Body of pancreas (tissue), 4 donors: ENCODE results near the gene KIAA1210. TPM values are rescaled to one million over a fixed set of nuclear protein-coding genes. Genes with fewer than 3 reads are reported as not detected.

Source experiments
- ATAC-seq: fragments of 150-250 bp; one replicate; pipeline ENCODE4 v1.9.1; 2016
- DNase-seq, 4 donors: peaks; one replicate each; pipeline ENCODE4 v3.0.0-alpha.2; 2019
- H3K27ac ChIP-seq, 4 donors: fragments of 200-600 bp; sonication (generic); 1 replicate in 3 of 4; 2 replicates in 1 of 4; pipeline versions ENCODE4 v1.5.1 to v1.6.1; 2016 to 2019; ENCODE audit warnings: mild to moderate bottlenecking in 1 of 4, mixed read lengths in 1 of 4, moderate library complexity in 1 of 4
- H3K27me3 ChIP-seq, 2 donors: fragments of 200-600 bp; sonication (generic); one replicate each; pipeline ENCODE4 v1.6.0; 2016; ENCODE audit warnings: mild to moderate bottlenecking in 1 of 2
- H3K36me3 ChIP-seq, 2 donors: fragments of 200-600 bp; sonication (generic); replicated peaks in 1 of 2; 2 replicates each; pipeline ENCODE4 v1.5.1; 2016; ENCODE audit warnings: low read depth in 2 of 2; ENCODE audit not compliant: insufficient read depth in 1 of 2
- H3K4me1 ChIP-seq: fragments of 200-600 bp; sonication (generic); one replicate; pipeline ENCODE4 v1.6.0; 2016
- H3K4me3 ChIP-seq, 2 donors: fragments of 200-600 bp; sonication (generic); 1 replicate in 1 of 2; 2 replicates in 1 of 2; pipeline ENCODE4 v1.5.1; 2016 to 2019
- H3K9me3 ChIP-seq, 3 donors: fragments of 200-600 bp; sonication (generic); 1 replicate in 2 of 3; 2 replicates in 1 of 3; pipeline ENCODE4 v1.5.1; 2016
- POLR2A ChIP-seq, 3 donors: fragments of 450-650 bp; IDR thresholded peaks; one replicate each; pipeline ENCODE4 v1.6.1; 2016; ENCODE audit warnings: antibody characterized with exemption in 3 of 3, mild to moderate bottlenecking in 2 of 3
- WGBS, 2 donors: methylation state at CpG; one replicate each; pipeline ENCODE4 v1.1.5; 2017; 5-methylcytosine and 5-hydroxymethylcytosine counted together
- intact Hi-C: fragments of 100-400 bp; cut with DNase I; formaldehyde crosslinking; loops from one replicate; pipeline ENCODE4 v1.15.1; 2023
- total RNA-seq, 2 donors: library from RNA; depleted of rRNA; stranded (reverse); fragments of >200 nt; gene quantifications; one replicate each; pipeline ENCODE4 v1.1.0, GENCODE V29; 2016
- TF ChIP-seq, protein P1 (sequence below), 7 experiments: fragments of 450-650 bp in 4 of 7; fragments of 200-600 bp in 3 of 7; sonication (generic) in 3 of 7; IDR thresholded peaks; one replicate each; pipeline ENCODE4 v1.5.1; 2016 to 2019; ENCODE audit warnings: antibody characterized with exemption in 7 of 7

Gene KIAA1210
- total RNA-seq, 2 donors from 2014 or later = not detected

DNA sequence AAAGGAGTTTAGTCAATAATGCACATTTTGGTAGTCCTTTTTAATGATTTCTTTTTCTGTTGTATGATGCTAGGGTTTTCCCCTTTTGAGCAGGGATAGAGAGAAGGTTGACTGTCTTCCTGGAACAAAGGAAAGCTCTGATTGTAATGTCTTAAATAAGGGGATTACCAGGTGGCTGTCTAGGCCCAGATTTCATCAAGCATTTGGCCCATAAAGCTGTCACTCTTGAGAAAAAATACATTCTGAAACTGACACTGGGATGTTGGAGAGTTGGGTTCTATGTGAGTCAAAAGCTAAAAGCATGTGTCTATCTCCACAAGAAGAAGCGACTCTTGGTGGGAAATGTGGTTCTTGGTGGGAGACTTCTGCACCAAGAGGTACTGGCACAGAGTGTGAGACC, 26.4 kb downstream of the KIAA1210 start:
- 73 to 100% methylated on average over 1 of the region's 1 CpG for WGBS, 2 donors
- no peak for TF ChIP-seq POLR2A (IDR thresholded peaks at IDR 0.05)
- TF ChIP-seq, protein P1, sequence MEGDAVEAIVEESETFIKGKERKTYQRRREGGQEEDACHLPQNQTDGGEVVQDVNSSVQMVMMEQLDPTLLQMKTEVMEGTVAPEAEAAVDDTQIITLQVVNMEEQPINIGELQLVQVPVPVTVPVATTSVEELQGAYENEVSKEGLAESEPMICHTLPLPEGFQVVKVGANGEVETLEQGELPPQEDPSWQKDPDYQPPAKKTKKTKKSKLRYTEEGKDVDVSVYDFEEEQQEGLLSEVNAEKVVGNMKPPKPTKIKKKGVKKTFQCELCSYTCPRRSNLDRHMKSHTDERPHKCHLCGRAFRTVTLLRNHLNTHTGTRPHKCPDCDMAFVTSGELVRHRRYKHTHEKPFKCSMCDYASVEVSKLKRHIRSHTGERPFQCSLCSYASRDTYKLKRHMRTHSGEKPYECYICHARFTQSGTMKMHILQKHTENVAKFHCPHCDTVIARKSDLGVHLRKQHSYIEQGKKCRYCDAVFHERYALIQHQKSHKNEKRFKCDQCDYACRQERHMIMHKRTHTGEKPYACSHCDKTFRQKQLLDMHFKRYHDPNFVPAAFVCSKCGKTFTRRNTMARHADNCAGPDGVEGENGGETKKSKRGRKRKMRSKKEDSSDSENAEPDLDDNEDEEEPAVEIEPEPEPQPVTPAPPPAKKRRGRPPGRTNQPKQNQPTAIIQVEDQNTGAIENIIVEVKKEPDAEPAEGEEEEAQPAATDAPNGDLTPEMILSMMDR (IDR thresholded peaks at IDR 0.05) = no peak
- H3K9me3 ChIP-seq = no peaks in the 10 kb centered on the region
- no peak for DNase-seq
- no peaks in the 10 kb centered on the region for H3K36me3 ChIP-seq
- ATAC-seq = no peak
- no peaks in the 10 kb centered on the region for H3K27me3 ChIP-seq
- H3K4me1 ChIP-seq = no peaks in the 10 kb centered on the region
- no peak overlapping the region for H3K4me3 ChIP-seq
- no peak overlapping the region for H3K27ac ChIP-seq
- intact Hi-C loops = no loop called here

DNA sequence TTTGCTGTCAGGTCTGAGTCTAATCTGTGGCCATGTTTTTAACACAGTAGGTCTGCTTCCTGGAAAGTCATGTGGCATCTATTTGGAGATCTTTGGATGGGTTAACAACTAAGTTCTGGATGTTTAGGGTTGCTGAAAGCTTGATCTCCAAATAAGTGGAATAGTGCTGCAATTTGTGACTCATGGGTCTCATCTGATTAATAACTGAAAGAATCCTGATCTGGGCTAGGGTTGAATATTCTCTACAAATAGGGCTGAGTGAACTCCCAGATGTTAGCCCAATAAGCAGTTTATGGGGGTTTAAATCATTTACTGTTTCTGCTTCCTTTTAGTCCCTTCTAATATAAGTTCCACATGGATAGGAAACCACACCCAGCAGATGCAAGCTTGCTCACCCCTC, 31.7 kb downstream of the KIAA1210 start:
- no peaks in the 10 kb centered on the region for H3K9me3 ChIP-seq
- H3K27ac ChIP-seq = no peak overlapping the region
- H3K4me3 ChIP-seq = no peak overlapping the region
- TF ChIP-seq, protein P1 (IDR thresholded peaks at IDR 0.05) = no peak
- no peak for TF ChIP-seq POLR2A (IDR thresholded peaks at IDR 0.05)
- no peaks in the 10 kb centered on the region for H3K36me3 ChIP-seq
- DNase-seq = no peak
- intact Hi-C loops = no loop called here
- ATAC-seq = no peak
- no peaks in the 10 kb centered on the region for H3K27me3 ChIP-seq
- no peaks in the 10 kb centered on the region for H3K4me1 ChIP-seq

GRCh38 chrX:119094819-119095218, 32.8 kb downstream of the KIAA1210 start:
- DNase-seq (no peak), ATAC-seq (no peak)
- no peak for TF ChIP-seq POLR2A (IDR thresholded peaks at IDR 0.05)
- TF ChIP-seq, protein P1 (IDR thresholded peaks at IDR 0.05) = no peak
- no peak overlapping the region for H3K4me3 ChIP-seq
- no peaks in the 10 kb centered on the region for H3K36me3 ChIP-seq
- no peaks in the 10 kb centered on the region for H3K4me1 ChIP-seq
- no peaks in the 10 kb centered on the region for H3K9me3 ChIP-seq
- intact Hi-C loops = no loop called here
- H3K27me3 ChIP-seq = no peaks in the 10 kb centered on the region
- H3K27ac ChIP-seq = no peak overlapping the region
- 79 to 81% methylated on average over 3 of the region's 3 CpGs for WGBS, 2 donors

DNA sequence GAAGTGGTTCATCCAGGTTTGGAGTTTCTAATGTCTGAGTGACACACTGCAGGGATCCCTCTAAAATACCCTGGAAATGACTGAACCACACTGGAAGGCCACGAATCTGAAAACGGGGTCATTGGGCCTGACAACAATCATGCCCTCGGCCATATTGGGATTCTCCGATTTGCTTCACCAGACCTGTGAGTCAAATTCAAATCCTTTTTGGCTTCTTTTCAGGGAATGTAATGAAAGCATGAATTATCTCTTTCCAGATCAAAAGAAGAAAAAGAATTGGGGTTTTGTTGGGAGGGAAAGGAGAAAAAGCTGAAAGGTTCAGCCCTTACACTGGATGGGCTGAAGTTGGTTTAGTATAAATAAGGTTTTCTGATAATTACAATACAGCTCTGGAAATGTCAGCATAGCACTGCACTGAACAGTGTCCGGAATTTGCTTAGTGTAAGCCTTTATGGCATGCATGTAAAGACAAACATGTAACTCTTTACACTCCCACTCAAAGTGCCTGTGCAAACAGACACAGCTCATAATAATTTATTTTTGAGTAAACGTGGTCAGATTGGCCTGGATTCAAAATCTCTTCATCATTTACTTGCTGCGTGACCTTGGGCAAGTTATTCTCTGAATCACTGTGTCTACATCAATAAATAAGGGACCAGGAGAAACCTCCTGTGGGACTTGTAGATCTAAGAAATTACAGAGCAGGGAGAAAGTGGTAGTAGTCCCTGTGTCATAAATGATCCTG, 33.4 kb downstream of the KIAA1210 start:
- intact Hi-C loops = no loop called here
- TF ChIP-seq, protein P1 (IDR thresholded peaks at IDR 0.05) = no peak
- TF ChIP-seq POLR2A (IDR thresholded peaks at IDR 0.05) = no peak
- no peaks in the 10 kb centered on the region for H3K9me3 ChIP-seq
- no peaks in the 10 kb centered on the region for H3K4me1 ChIP-seq
- no peak for DNase-seq
- 57 to 72% methylated on average over 7 of the region's 7 CpGs for WGBS, 2 donors
- H3K27me3 ChIP-seq = no peaks in the 10 kb centered on the region
- H3K4me3 ChIP-seq = no peak overlapping the region
- no peak for ATAC-seq
- no peaks in the 10 kb centered on the region for H3K36me3 ChIP-seq
- no peak overlapping the region for H3K27ac ChIP-seq

DNA sequence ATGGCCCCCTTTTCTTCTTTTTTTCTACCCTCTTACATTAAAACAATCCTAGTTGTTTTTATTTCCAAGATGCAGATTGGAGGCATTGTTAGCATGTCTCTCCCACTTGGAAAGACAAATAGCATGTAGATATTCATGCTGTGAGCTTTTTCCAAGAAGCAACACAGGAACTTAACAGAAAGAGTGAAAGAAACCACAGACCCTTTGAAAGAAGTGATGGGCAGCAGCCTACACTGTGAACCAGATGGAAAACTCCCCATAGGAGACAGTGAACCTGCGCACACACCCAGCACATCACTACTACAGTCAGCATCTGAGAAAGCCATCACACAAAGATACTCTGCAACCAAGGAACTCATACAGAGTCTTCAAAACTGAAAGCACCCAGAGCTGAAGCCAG, 37.0 kb downstream of the KIAA1210 start:
- intact Hi-C loops = no loop called here

More for the DNA sequence above, 37.0 kb downstream of the KIAA1210 start:
- Histone ChIP-seq H3K9me3 (no peaks in the 10 kb centered on the region), H3K27me3 (no peaks in the 10 kb centered on the region), H3K4me3 (no peak overlapping the region), H3K27ac (no peak overlapping the region), H3K4me1 (no peaks in the 10 kb centered on the region), H3K36me3 (no peaks in the 10 kb centered on the region)
- ATAC-seq (no peak), DNase-seq (no peak)
- 100% methylated on average over 1 of the region's 1 CpG for WGBS, 2 donors
- TF ChIP-seq POLR2A (IDR thresholded peaks at IDR 0.05) = no peak
- TF ChIP-seq, protein P1 (IDR thresholded peaks at IDR 0.05) = no peak
